ENCODE measurements around the gene TEDC2.

TEDC2 gene

GRCh38 chr16:2449118-2449517, 10.8 kb upstream of the TEDC2 start:
- DNase-seq (ENCODE audit: extremely low spot score) = no peak
- CTCF ChIA-PET = interaction anchor here (0.6 kb wide), 1 partner anchor 26 kb away, joined by 3 read pairs; no protein-coding TSS in a partner anchor
- POLR2A ChIA-PET = no interaction called here
- TF ChIP-seq, protein P1, sequence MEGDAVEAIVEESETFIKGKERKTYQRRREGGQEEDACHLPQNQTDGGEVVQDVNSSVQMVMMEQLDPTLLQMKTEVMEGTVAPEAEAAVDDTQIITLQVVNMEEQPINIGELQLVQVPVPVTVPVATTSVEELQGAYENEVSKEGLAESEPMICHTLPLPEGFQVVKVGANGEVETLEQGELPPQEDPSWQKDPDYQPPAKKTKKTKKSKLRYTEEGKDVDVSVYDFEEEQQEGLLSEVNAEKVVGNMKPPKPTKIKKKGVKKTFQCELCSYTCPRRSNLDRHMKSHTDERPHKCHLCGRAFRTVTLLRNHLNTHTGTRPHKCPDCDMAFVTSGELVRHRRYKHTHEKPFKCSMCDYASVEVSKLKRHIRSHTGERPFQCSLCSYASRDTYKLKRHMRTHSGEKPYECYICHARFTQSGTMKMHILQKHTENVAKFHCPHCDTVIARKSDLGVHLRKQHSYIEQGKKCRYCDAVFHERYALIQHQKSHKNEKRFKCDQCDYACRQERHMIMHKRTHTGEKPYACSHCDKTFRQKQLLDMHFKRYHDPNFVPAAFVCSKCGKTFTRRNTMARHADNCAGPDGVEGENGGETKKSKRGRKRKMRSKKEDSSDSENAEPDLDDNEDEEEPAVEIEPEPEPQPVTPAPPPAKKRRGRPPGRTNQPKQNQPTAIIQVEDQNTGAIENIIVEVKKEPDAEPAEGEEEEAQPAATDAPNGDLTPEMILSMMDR (IDR thresholded peaks at IDR 0.05; ENCODE audit: control extremely low read depth, extremely low read depth, low read depth, missing control alignments) = no peak

GRCh38 chr16:2450535-2450934, 9.4 kb upstream of the TEDC2 start:
- ChIA-PET CTCF (interaction anchor here (1.0 to 1.4 kb wide), 2 partner anchors 9 to 21 kb away, joined by 3 to 4 read pairs; partner anchors contain the start of genes CCNF and TEDC2), POLR2A (no interaction called here)
- DNase-seq (ENCODE audit: extremely low spot score) = no peak
- TF ChIP-seq, protein P1 (IDR thresholded peaks at IDR 0.05; ENCODE audit: control extremely low read depth, extremely low read depth, low read depth, missing control alignments) = no peak

- CTCF ChIA-PET = interaction anchor here (1.0 kb wide), 1 partner anchor 8 kb away, joined by 4 read pairs; the partner anchor contains the start of gene TEDC2
Measured at GRCh38 chr16:2450975-2451381, 8.9 kb upstream of the TEDC2 start.

GRCh38 chr16:2451851-2452320, 8.0 kb upstream of the TEDC2 start:
- ChIA-PET CTCF (interaction anchor here (1.0 kb wide), 1 partner anchor 23 kb away, joined by 3 read pairs; the partner anchor contains the start of gene TBC1D24), POLR2A (no interaction called here)
- TF ChIP-seq, protein P1 (IDR thresholded peaks at IDR 0.05; ENCODE audit: control extremely low read depth, extremely low read depth, low read depth, missing control alignments) = no peak
- no peak for DNase-seq (ENCODE audit: extremely low spot score)

More at GRCh38 chr16:2450975-2451381, 8.9 kb upstream of the TEDC2 start:
- POLR2A ChIA-PET = no interaction called here
- no peak for DNase-seq (ENCODE audit: extremely low spot score)
- TF ChIP-seq, protein P1 (IDR thresholded peaks at IDR 0.05; ENCODE audit: control extremely low read depth, extremely low read depth, low read depth, missing control alignments) = no peak

DNA sequence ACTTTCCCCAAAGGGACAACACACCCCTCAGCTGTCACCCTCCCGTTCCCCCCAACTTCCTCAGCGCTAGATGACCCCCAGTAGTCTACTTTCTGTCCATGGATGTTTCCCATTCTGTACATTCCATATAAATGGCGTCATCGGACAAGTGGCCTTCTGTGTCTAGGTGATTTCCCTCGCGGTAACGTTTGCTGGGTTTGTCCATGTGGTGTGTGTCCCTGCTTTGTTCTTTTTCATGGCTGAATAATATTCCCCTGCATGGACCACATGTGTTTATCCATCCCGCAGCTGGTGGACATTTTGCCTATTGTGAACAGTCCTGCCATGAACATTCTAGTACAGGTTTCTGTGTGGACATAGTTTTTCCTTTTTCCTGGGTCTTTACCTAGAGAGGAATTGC, 7.3 kb upstream of the TEDC2 start:
- no peak for DNase-seq (ENCODE audit: extremely low spot score)
- TF ChIP-seq, protein P1 (IDR thresholded peaks at IDR 0.05; ENCODE audit: control extremely low read depth, extremely low read depth, low read depth, missing control alignments) = no peak
- ChIA-PET POLR2A (no interaction called here), CTCF (no interaction called here)

- no peak for DNase-seq (ENCODE audit: extremely low spot score)
- ChIA-PET POLR2A (no interaction called here), CTCF (interaction anchor here (1.2 to 3.1 kb wide), 3 partner anchors 9 to 26 kb away, joined by 3 to 11 read pairs (median 4); partner anchors contain the start of gene CCNF)
- TF ChIP-seq, protein P1 (IDR thresholded peaks at IDR 0.05; ENCODE audit: control extremely low read depth, extremely low read depth, low read depth, missing control alignments) = no peak
Measured at GRCh38 chr16:2455081-2455845, 4.6 kb upstream of the TEDC2 start.
